GM12878 (cell line): ENCODE measurements around the gene PSMD11. TPM values are rescaled to one million over a fixed set of nuclear protein-coding genes. Genes with fewer than 3 reads are reported as not detected.

Experiments used
- ATAC-seq: fragments of 200-7000 bp; cut with Tn5 transposase; 3 replicates; pipeline ENCODE4 v1.9.1; 2020; ENCODE audit warnings: mild to moderate bottlenecking, moderate library complexity
- BruUV-seq: library from RNA; stranded (reverse); fragments of 400-500 nt; replicated peaks from 2 replicates; lab custom pipeline; 2021; lab: Mats Ljungman, UMichigan
- CTCF ChIA-PET: fragments of 300-600 bp; sonication (Branson Sonifier 250); formaldehyde crosslinking; extraction: SDS; loops from one replicate; lab custom pipeline; 2021; ENCODE audit warnings: inconsistent platforms; lab: Yijun Ruan, JAX
- POLR2A ChIA-PET: fragments of 350-600 bp; formaldehyde crosslinking; extraction: SDS; loops from one replicate; lab custom pipeline; 2021; ENCODE audit warnings: inconsistent platforms; lab: Charles Lee
- RAD21 ChIA-PET: fragments of 300-600 bp; sonication (Branson Sonifier 250); formaldehyde crosslinking; loops from one replicate; lab custom pipeline; 2023; ENCODE audit warnings: antibody characterized with exemption; ENCODE audit not compliant: unreplicated experiment; lab: Charles Lee
- SMC1A ChIA-PET: fragments of 300-600 bp; sonication (Branson Sonifier 250); formaldehyde crosslinking; loops from one replicate; lab custom pipeline; 2023; ENCODE audit not compliant: unreplicated experiment, uncharacterized antibody; lab: Charles Lee
- DNase-seq: peaks from one replicate; pipeline ENCODE4 v3.0.0-alpha.2; 2011; ENCODE audit warnings: low read depth, low spot score
- FAIRE-seq: peaks from 3 replicates; lab custom pipeline; 2011; peaks lifted over from hg19 to GRCh38; lab: Jason Lieb, UNC
- H2AFZ ChIP-seq: 2 replicates; pipeline ENCODE4 v1.6.0; 2011; ENCODE audit warnings: low read depth, low read length, control low read depth; ENCODE audit not compliant: control insufficient read depth
- H3K27ac ChIP-seq: 2 replicates; pipeline ENCODE4 v1.5.1; 2011; ENCODE audit warnings: control low read depth; ENCODE audit not compliant: control insufficient read depth, insufficient read depth
- H3K27me3 ChIP-seq, 2 experiments: replicated peaks in 1 of 2; 2 replicates each; pipeline versions ENCODE4 v1.6.0 to v1.6.1; 2011; ENCODE audit warnings: low read length in 1 of 2; ENCODE audit not compliant: control insufficient read depth in 2 of 2, insufficient read depth in 2 of 2
- H3K36me3 ChIP-seq, 2 experiments: 2 replicates each; pipeline ENCODE4 v1.5.1; 2011; ENCODE audit warnings: low read length in 1 of 2; ENCODE audit not compliant: control insufficient read depth in 2 of 2, insufficient read depth in 2 of 2
- H3K4me1 ChIP-seq: 2 replicates; pipeline ENCODE4 v1.6.1; 2011; ENCODE audit warnings: mild to moderate bottlenecking, low read length, moderate library complexity, mixed read lengths; ENCODE audit not compliant: control insufficient read depth, insufficient read depth
- H3K4me2 ChIP-seq: 2 replicates; pipeline ENCODE4 v1.6.0; 2011; ENCODE audit warnings: control low read depth; ENCODE audit not compliant: control insufficient read depth, insufficient read depth
- H3K4me3 ChIP-seq: fragments of 200-600 bp; sonication (generic); 2 replicates; pipeline ENCODE4 v1.5.1; 2016
- H3K79me2 ChIP-seq: 2 replicates; pipeline ENCODE4 v1.6.0; 2011; ENCODE audit warnings: low read length; ENCODE audit not compliant: control insufficient read depth, insufficient read depth
- H3K9ac ChIP-seq: 2 replicates; pipeline ENCODE4 v1.8.0; 2011; ENCODE audit warnings: low read length, control low read depth, mixed read lengths; ENCODE audit not compliant: control insufficient read depth, insufficient read depth
- H3K9me3 ChIP-seq: replicated peaks from 3 replicates; pipeline ENCODE4 v1.5.1; 2011; ENCODE audit warnings: mild to moderate bottlenecking, low read length; ENCODE audit not compliant: control insufficient read depth, insufficient read depth
- H4K20me1 ChIP-seq: 2 replicates; pipeline ENCODE4 v1.6.0; 2011; ENCODE audit not compliant: control insufficient read depth, insufficient read depth
- EGR1 ChIP-seq, 2 experiments: IDR thresholded peaks; 1 replicate in 1 of 2; 2 replicates in 1 of 2; pipeline ENCODE4 v1.6.1; 2011 to 2012; ENCODE audit warnings: low read depth in 2 of 2, low read length in 2 of 2, borderline replicate concordance in 1 of 2, mild to moderate bottlenecking in 1 of 2, moderate library complexity in 1 of 2
- MYB ChIP-seq: fragments of 150-350 bp; IDR thresholded peaks from 2 replicates; pipeline ENCODE4 v1.6.1; 2014; ENCODE audit warnings: mild to moderate bottlenecking, low read depth, low read length, borderline replicate concordance
- RAD21 ChIP-seq: IDR thresholded peaks from 2 replicates; pipeline ENCODE4 v1.6.1; 2011; ENCODE audit warnings: mild to moderate bottlenecking, low read depth, low read length, moderate library complexity; ENCODE audit not compliant: insufficient read depth
- TCF12 ChIP-seq: IDR thresholded peaks from 2 replicates; pipeline ENCODE4 v1.6.1; 2011; ENCODE audit warnings: low read depth, mild to moderate bottlenecking, low read length
- WGBS: methylation state at CpG from one replicate; pipeline ENCODE4 v1.1.6; 2016; ENCODE audit warnings: low lambda C conversion rate; ENCODE audit not compliant: insufficient replicate concordance, insufficient coverage; ENCODE audit errors: missing lambda C conversion rate; 5-methylcytosine and 5-hydroxymethylcytosine counted together
- in situ Hi-C: fragments of 300-500 bp; cut with MboI; formaldehyde crosslinking; loops from 9 replicates; pipeline ENCODE4 v1.14.3; 2018; ENCODE audit warnings: mixed read lengths
- intact Hi-C: fragments of 100-400 bp; cut with micrococcal nuclease; formaldehyde crosslinking; loops from one replicate; pipeline ENCODE4 v1.14.2; 2022; ENCODE audit not compliant: unreplicated experiment
- polyA plus RNA-seq, 11 experiments: library from polyadenylated mRNA; depleted of rRNA in 4 of 11; unstranded in 6 of 11; stranded (reverse) in 5 of 11; fragments of >200 nt; fragmentation: Nextera tagmentation in 4 of 11; fragmentation: Illumina TruSeq in 1 of 11; extraction: Ambion mirVana in 4 of 11; extraction: Trizol in 1 of 11; gene quantifications; 1 replicate in 1 of 11; 2 replicates in 10 of 11; pipeline versions ENCODE4 v1.2.1 to v1.2.3, GENCODE V29; 2011 to 2016; ENCODE audit warnings: inconsistent platforms in 2 of 11, missing spikeins in 2 of 11, low read depth in 1 of 11
- total RNA-seq, 4 experiments: library from RNA; depleted of rRNA in 3 of 4; stranded (reverse); fragments of >200 nt in 3 of 4; fragmentation: Illumina TruSeq in 1 of 4; extraction: Trizol in 1 of 4; gene quantifications; 2 replicates each; pipeline versions ENCODE4 v1.2.1 to v1.2.3, GENCODE V29; 2013 to 2021
- TF ChIP-seq, protein P1 (sequence below): fragments of 450-650 bp; IDR thresholded peaks from 2 replicates; pipeline ENCODE4 v1.6.1; 2017; ENCODE audit warnings: antibody characterized with exemption, mild to moderate bottlenecking, moderate library complexity

PSMD11 gene
- total and polyA plus RNA-seq, 10 of the 15 experiments (the other 5 are each of a cell fraction or from before 2014, with no cell fraction given), result 84.1 to 319 (median 120) TPM

DNA sequence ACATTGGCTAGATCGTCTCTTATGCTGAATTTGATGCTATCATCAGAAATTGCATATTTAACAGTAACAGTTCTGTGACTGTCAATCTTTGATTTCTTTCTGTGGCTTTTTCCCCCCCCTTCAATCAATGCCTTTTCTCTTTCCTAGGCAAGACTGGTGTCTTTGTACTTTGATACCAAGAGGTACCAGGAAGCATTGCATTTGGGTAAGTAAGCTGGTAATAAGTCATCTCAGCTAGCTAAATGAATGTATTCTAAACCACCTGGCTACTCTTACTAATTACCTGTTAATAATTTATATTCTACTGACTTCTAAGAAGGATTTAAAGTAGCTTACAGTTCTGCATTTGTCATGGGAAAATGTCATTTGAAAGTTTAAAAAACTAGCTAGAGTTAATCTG lies 20.1 kb downstream of the PSMD11 start:
- no peaks in the 10 kb centered on the region for H4K20me1 ChIP-seq
- ChIA-PET RAD21 (interaction anchor here (1.5 to 2.2 kb wide), 2 partner anchors 20 to 22 kb away, joined by 8 to 11 read pairs; partner anchors contain the start of gene CDK5R1), POLR2A (interaction anchor here (0.6 to 1.9 kb wide), 3 partner anchors 18 to 25 kb away, joined by 3 to 7 read pairs (median 5); no protein-coding TSS in a partner anchor), CTCF (interaction anchor here (0.6 to 7.4 kb wide), 19 partner anchors 9 to 472 kb away, joined by 3 to 127 read pairs (median 6); partner anchors contain the start of genes CDK5R1, MYO1D and PSMD11), SMC1A (interaction anchor here (0.7 to 3.6 kb wide), 12 partner anchors 19 to 557 kb away, joined by 3 to 32 read pairs (median 5); partner anchors contain the start of gene PSMD11)
- H3K4me3 ChIP-seq, result no peak overlapping the region
- peaks cover 10 to 36% of the 10 kb centered on the region in 2 experiments for H3K36me3 ChIP-seq
- H3K79me2 ChIP-seq, result no peaks in the 10 kb centered on the region; the same call in 1 of the 2 replicates
- no peaks in the 10 kb centered on the region for H3K4me1 ChIP-seq
- no peak overlapping the region for H3K27ac ChIP-seq
- H3K27me3 ChIP-seq, result no peaks in the 10 kb centered on the region
- ATAC-seq (no peak), FAIRE-seq (no peak), DNase-seq (no peak)
- H3K9me3 ChIP-seq, result no peaks in the 10 kb centered on the region
- 100% methylated on average over 1 of the region's 1 CpG for WGBS
- in situ Hi-C loops, result loop anchor here (25.0 kb wide), 1 partner anchor 448 kb away; no protein-coding TSS in a partner anchor
- BruUV-seq, result no TSS peak
- intact Hi-C loops, result loop anchor here (5.0 kb wide), 2 partner anchors 143 to 293 kb away; no protein-coding TSS in a partner anchor
- TF ChIP-seq EGR1 (IDR thresholded peaks at IDR 0.05; ENCODE audit: borderline replicate concordance in 1 of 2, low read depth in 2 of 2, low read length in 2 of 2), result no peak
- H3K4me2 ChIP-seq, result no peak overlapping the region
- H2AFZ ChIP-seq, result no peak overlapping the region
- no peak overlapping the region for H3K9ac ChIP-seq

DNA sequence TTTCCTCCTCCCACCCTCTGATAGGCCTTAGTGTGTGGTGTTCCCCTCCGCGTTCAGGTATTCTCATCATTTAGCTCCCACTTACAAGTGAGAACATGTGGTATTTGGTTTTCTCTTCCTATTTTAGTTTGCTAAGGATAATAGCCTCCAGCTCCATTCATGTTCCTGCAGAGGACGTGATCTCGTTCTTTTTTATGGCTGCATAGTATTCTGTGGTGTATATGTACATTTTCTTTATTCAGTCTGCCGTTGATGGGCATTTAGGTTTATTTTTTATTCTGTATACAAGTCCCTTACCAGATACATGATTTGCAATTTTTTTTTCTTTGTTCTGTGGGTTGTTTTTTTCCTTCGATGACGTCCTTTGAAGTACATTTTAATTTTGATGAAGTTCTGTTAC lies 23.6 kb downstream of the PSMD11 start:
- WGBS, result 94% methylated on average over 7 of the region's 7 CpGs

More for the DNA sequence above, 23.6 kb downstream of the PSMD11 start:
- Histone ChIP-seq H3K79me2 (no peaks in the 10 kb centered on the region), H3K27me3 (no peaks in the 10 kb centered on the region), H3K9ac (no peak overlapping the region), H3K27ac (no peak overlapping the region), H4K20me1 (no peaks in the 10 kb centered on the region), H2AFZ (no peak overlapping the region), H3K36me3 (peaks cover 21 to 55% of the 10 kb centered on the region in 2 experiments), H3K4me1 (no peaks in the 10 kb centered on the region), H3K4me2 (no peak overlapping the region), H3K9me3 (no peaks in the 10 kb centered on the region), H3K4me3 (no peak overlapping the region)
- in situ Hi-C loops (loop anchor here (25.0 kb wide), 1 partner anchor 444 kb away; no protein-coding TSS in a partner anchor), intact Hi-C loops (no loop called here)
- ChIA-PET CTCF (interaction anchor here (0.5 to 0.9 kb wide), 2 partner anchors 12 to 24 kb away, joined by 3 read pairs; partner anchors contain the start of gene PSMD11), POLR2A (interaction anchor here (0.7 kb wide), 2 partner anchors 24 to 27 kb away, joined by 3 to 4 read pairs; no protein-coding TSS in a partner anchor), RAD21 (no interaction called here), SMC1A (interaction anchor here (1.6 kb wide), 1 partner anchor 16 kb away, joined by 6 read pairs; no protein-coding TSS in a partner anchor)
- ATAC-seq (no peak), DNase-seq (no peak), FAIRE-seq (no peak)
- TF ChIP-seq MYB (no peak), RAD21 (no peak), TCF12 (no peak)
- TF ChIP-seq, protein P1, sequence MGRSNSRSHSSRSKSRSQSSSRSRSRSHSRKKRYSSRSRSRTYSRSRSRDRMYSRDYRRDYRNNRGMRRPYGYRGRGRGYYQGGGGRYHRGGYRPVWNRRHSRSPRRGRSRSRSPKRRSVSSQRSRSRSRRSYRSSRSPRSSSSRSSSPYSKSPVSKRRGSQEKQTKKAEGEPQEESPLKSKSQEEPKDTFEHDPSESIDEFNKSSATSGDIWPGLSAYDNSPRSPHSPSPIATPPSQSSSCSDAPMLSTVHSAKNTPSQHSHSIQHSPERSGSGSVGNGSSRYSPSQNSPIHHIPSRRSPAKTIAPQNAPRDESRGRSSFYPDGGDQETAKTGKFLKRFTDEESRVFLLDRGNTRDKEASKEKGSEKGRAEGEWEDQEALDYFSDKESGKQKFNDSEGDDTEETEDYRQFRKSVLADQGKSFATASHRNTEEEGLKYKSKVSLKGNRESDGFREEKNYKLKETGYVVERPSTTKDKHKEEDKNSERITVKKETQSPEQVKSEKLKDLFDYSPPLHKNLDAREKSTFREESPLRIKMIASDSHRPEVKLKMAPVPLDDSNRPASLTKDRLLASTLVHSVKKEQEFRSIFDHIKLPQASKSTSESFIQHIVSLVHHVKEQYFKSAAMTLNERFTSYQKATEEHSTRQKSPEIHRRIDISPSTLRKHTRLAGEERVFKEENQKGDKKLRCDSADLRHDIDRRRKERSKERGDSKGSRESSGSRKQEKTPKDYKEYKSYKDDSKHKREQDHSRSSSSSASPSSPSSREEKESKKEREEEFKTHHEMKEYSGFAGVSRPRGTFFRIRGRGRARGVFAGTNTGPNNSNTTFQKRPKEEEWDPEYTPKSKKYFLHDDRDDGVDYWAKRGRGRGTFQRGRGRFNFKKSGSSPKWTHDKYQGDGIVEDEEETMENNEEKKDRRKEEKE, result no peak
- no TSS peak for BruUV-seq
